Testis (tissue), 3 donors: Measurements from ENCODE around the gene AP2B1. TPM values are rescaled to one million over a fixed set of nuclear protein-coding genes. Genes with fewer than 3 reads are reported as not detected.

Experiments
- DNase-seq: peaks from one replicate; pipeline ENCODE4 v3.0.0-alpha.2; 2019
- H3K27ac ChIP-seq, 2 donors: fragments of 200-600 bp; sonication (generic); one replicate each; pipeline ENCODE4 v1.5.1; 2019
- H3K27me3 ChIP-seq: fragments of 200-600 bp; sonication (generic); one replicate; pipeline ENCODE4 v1.5.1; 2019
- H3K36me3 ChIP-seq: fragments of 200-600 bp; sonication (generic); one replicate; pipeline ENCODE4 v1.5.1; 2017; ENCODE audit warnings: low read depth; ENCODE audit errors: missing control alignments
- H3K4me1 ChIP-seq: fragments of 200-600 bp; sonication (generic); one replicate; pipeline ENCODE4 v1.5.1; 2019
- H3K4me3 ChIP-seq, 2 donors: fragments of 200-600 bp; sonication (generic); one replicate each; pipeline ENCODE4 v1.5.1; 2017 to 2019
- H3K9me3 ChIP-seq: fragments of 200-600 bp; sonication (generic); one replicate; pipeline ENCODE4 v1.5.1; 2017
- CTCF ChIP-seq, 3 experiments: fragments of 450-650 bp in 2 of 3; fragments of 200-600 bp in 1 of 3; sonication (generic) in 1 of 3; IDR thresholded peaks; one replicate each; pipeline ENCODE4 v1.5.1; 2016 to 2019; ENCODE audit warnings: antibody characterized with exemption in 3 of 3, mild to moderate bottlenecking in 2 of 3, moderate library complexity in 1 of 3
- POLR2A ChIP-seq: fragments of 450-650 bp; IDR thresholded peaks from one replicate; pipeline ENCODE4 v1.6.1; 2017; ENCODE audit warnings: antibody characterized with exemption, mild to moderate bottlenecking, moderate library complexity
- WGBS, 2 donors: methylation state at CpG; one replicate each; pipeline ENCODE4 v1.1.5; 2018; 5-methylcytosine and 5-hydroxymethylcytosine counted together
- intact Hi-C: fragments of 100-400 bp; cut with DNase I; formaldehyde crosslinking; loops from one replicate; pipeline ENCODE4 v1.15.1; 2023; ENCODE audit warnings: low total_unique reads
- polyA plus RNA-seq: library from polyadenylated mRNA; stranded (reverse); fragments of 350-450 nt; fragmentation: Illumina TruSeq; extraction: RNeasy Lipid Tissue Mini Kit (QIAGEN cat#74804); gene quantifications from one replicate; pipeline ENCODE4 v1.2.3, GENCODE V29; 2014; ENCODE audit warnings: low read depth, low replicate concordance; ENCODE audit not compliant: insufficient read depth
- total RNA-seq, 2 donors: library from RNA; depleted of rRNA; stranded (reverse); fragments of >200 nt; gene quantifications; one replicate each; pipeline ENCODE4 v1.2.3, GENCODE V29; 2016

Gene AP2B1
- total and polyA plus RNA-seq, 3 donors from 2014 or later, result 132 to 310 (median 147) TPM

DNA sequence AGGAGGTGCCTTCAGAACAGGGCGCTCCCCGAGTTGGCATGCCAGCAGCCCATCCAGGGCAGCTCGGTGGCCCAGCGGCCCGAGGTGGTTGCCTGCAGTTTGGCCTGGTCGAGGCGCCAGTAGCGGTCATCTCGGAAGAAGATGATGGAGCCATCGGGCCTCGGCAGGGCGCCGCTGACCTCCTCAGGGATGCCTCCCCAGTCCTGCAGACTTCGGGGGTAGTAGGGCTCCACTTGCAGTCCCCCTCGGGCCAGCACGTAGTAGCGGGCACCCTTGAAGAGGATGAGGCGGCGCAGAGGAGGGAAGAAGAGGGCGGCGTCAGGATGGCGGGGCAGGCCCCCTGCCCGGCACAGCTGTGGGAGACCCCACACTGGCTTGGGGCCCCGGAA lies 179.4 kb downstream of the AP2B1 start:
- Histone ChIP-seq H3K4me3 (no peak overlapping the region), H3K27me3 (no peaks in the 10 kb centered on the region), H3K27ac (peak overlapping the region; percentile 3 to 24), H3K4me1 (peaks cover 25% of the 10 kb centered on the region), H3K9me3 (no peaks in the 10 kb centered on the region), H3K36me3 (no peaks in the 10 kb centered on the region)
- 94 to 97% methylated on average over 17 to 24 of the region's 24 CpGs for WGBS, 2 donors
- intact Hi-C loops, result loop anchor here (5.0 kb wide), 1 partner anchor 36 kb away; no protein-coding TSS in a partner anchor
- no peak for DNase-seq
- no peak for TF ChIP-seq POLR2A
- no peak for TF ChIP-seq CTCF (IDR thresholded peaks at IDR 0.05)

DNA sequence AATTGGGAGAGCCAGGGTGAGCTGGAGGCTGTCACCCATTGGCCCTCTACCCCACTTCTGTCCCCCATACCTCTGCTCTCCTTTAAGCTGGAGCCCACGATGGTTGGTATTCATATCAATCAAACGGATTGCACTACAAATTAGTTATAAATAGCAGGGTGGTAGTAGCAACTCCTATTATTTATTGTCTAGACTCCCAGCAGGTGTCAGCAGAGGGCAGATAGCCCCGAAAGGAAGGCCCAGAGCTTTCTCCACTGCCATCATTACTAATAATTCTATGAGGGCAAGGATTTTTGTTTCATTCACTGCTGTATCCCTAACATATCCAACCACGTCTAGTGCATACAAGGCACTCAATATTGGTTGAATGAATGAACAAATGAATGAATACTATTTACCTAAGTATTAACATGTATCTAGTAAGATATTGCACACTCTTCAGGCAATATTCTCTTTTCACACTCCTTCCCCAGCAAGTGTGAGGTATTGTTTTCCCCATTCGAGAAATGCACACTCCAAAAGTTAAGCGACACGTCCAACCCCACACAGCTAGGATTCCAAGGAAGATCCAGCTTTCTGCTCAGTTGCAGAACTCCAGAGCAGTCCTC lies 179.9 kb downstream of the AP2B1 start:
- Histone ChIP-seq H3K36me3 (no peaks in the 10 kb centered on the region), H3K27me3 (no peaks in the 10 kb centered on the region), H3K9me3 (no peaks in the 10 kb centered on the region), H3K4me1 (peaks cover 25% of the 10 kb centered on the region), H3K4me3 (no peak overlapping the region), H3K27ac (peak overlapping the region in 1 of 2 donors; percentile 3)
- 66 to 68% methylated on average over 6 to 7 of the region's 7 CpGs for WGBS, 2 donors
- intact Hi-C loops, result loop anchor here (5.0 kb wide), 1 partner anchor 35 kb away; no protein-coding TSS in a partner anchor
- DNase-seq, result no peak
- TF ChIP-seq POLR2A (no peak), CTCF (IDR thresholded peaks at IDR 0.05) (peak; percentile 33 to 35 (median 34))

DNA sequence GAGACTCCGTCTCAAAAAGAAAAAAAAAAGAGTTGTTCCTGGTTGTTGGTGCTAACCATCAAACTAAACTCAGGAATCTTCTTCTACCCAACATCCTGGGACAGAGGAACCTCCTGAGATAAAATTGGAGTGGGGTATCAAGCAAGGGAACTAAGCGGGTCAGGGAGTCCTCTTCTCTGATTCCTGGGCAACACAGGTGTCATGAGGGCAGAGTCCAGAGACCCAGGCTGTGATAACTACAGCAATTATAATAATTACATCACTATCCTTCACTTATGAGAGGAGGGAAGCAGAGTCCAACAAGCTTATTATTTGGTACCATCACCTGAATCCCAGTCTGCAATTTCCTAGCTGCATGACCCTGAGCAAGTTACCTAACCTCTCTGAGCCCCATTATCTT lies 181.7 kb downstream of the AP2B1 start:
- Histone ChIP-seq H3K4me1 (peaks cover 26% of the 10 kb centered on the region), H3K4me3 (no peak overlapping the region), H3K9me3 (no peaks in the 10 kb centered on the region), H3K27ac (no peak overlapping the region), H3K36me3 (no peaks in the 10 kb centered on the region), H3K27me3 (no peaks in the 10 kb centered on the region)
- 89 to 98% methylated on average over 2 of the region's 2 CpGs for WGBS, 2 donors
- intact Hi-C loops, result loop anchor here (5.0 kb wide), 1 partner anchor 34 kb away; no protein-coding TSS in a partner anchor
- no peak for TF ChIP-seq CTCF (IDR thresholded peaks at IDR 0.05)
- no peak for TF ChIP-seq POLR2A
- no peak for DNase-seq

DNA sequence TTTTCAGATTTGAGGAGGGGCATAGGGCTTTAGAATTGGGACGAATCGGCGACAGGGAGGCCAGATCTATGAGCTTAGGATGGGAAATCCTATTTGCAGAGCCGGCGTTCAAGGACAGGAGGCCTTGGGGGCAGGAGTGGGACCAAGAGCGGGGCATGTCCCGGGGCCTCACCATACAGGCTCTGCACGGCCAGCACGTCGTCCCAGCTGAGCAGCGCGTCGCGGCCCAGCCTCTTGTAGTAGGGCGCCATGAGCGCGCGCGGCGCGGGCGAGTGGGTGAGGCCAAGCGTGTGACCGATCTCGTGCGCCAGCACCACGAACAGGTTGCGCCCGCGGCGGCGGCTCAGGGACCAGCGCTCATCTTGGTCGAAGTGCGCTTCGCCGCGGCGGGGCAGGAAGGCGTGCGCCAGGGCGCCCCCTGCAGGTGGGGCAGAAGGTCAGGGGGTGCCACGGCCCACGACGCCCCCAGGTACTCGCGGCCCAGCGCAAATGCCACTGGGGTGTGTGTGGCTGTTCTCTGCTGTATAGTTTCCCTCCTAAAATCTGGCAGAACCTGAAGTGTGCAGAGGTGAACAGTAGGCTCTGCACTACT lies 182.9 kb downstream of the AP2B1 start:
- intact Hi-C loops, result loop anchor here (5.0 kb wide), 1 partner anchor 32 kb away; no protein-coding TSS in a partner anchor
- no peaks in the 10 kb centered on the region for H3K9me3 ChIP-seq
- peaks cover 30% of the 10 kb centered on the region for H3K4me1 ChIP-seq
- no peaks in the 10 kb centered on the region for H3K36me3 ChIP-seq
- DNase-seq, result no peak
- WGBS, 2 donors, result 63 to 92% methylated on average over 24 to 48 of the region's 48 CpGs
- no peaks in the 10 kb centered on the region for H3K27me3 ChIP-seq
- H3K27ac ChIP-seq, result no peak overlapping the region
- H3K4me3 ChIP-seq, result peak overlapping the region in 1 of 2 donors; percentile 3
- TF ChIP-seq CTCF (IDR thresholded peaks at IDR 0.05) (peak in 2 of 3 experiments; percentile 3 to 28), POLR2A (no peak)
